Glomerular visceral epithelial cell (primary cell): Measurements from ENCODE around the gene ZNF366.

Experiments
- DNase-seq: peaks from one replicate; pipeline ENCODE4 v3.0.0-alpha.2; 2016; ENCODE audit errors: extremely low spot score

ZNF366 gene

GRCh38 chr5:72465066-72465465 is 42.1 kb downstream of the ZNF366 start:
- no peak for DNase-seq

- DNase-seq = no peak
Measured at GRCh38 chr5:72464071-72464470, 43.1 kb downstream of the ZNF366 start.

- DNase-seq = no peak
Measured at GRCh38 chr5:72463449-72464052, 43.7 kb downstream of the ZNF366 start.

DNA sequence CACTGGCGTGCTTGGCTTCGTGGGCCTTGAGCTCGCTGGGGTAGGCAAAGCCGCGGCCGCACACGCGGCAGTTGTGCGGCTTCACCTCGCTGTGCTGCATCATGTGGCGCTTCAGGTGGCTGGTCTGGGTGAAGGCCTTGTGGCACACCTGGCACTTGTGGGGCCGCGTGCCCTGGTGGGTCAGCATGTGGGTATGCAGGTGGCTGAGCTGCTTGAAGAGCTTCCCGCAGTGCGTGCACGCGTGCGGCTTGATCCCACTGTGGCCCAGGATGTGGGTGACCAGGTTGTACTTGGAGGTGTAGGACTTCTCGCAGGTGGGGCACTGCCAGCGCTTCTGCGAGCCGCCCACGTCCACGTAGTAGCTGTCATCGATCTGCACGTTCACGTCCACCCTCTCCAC is 46.8 kb downstream of the ZNF366 start:
- no peak for DNase-seq

DNA sequence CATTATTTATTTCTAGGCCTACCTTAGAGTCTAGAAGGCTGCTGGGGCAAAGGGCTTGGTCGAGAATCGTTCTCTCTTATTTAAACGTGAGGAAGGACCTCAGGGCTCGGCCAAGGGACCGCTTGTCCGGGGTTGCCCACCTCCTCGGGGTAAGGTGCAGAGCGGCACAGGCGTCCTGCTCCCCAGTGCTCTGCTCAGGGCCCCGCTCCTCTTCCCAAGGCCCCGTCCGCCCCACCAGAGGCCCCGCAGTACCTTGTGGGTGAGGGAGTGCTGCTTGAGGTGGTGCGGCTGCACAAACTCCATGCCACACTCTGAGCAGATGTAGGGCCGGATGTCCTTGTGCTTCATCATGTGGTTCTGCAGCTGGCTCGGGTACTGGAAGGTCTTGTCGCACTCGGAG is 47.3 kb downstream of the ZNF366 start:
- no peak for DNase-seq

DNA sequence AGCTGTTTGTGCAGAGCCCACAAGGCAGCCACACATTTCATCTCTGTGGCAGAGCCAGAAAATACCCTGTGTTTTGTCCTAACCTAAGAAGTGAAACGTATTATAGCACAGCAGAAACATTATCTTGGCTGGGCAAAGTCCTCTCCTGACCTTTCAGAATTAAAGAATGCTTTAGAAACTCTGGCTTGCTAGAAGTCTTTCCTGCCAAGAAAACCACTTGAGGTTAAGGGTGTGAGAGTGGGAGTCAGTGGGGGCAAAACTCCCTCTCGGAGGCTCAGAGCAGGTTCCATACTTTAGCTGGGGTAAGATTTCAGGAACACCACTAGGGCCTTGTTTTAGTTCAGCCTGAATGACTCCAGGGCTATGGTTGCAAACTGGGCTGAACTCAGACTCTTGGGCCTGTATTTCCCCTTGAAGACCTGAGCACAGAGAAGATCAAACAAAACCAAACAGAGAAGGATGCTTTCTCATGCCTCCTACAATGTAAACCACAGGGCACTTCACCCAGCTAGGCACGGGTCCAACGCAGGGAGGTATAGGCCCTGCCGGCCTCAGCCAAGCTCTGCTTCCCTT is 48.0 kb downstream of the ZNF366 start:
- peak; percentile 12 for DNase-seq

GRCh38 chr5:72458407-72458806 is 48.8 kb downstream of the ZNF366 start:
- no peak for DNase-seq

DNA sequence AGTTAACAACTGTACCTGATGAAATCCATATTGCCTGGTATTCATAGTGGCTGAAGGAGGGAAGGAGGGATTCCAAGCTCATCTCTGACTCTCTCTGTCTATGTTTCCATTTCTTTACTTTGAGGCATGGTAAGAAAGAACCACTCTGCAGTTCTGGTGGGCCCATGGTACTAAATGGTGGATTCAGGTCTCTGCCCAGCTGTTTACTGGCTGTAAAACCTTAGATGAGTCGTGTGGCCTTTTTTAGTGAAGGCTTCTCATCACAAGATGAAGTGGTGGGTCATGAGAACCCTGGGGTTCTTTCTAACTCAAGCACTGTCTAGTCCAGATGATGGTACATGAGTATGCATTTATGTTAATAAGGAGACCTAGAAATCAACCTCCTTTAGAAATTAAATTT is 49.7 kb downstream of the ZNF366 start:
- DNase-seq = no peak

DNA sequence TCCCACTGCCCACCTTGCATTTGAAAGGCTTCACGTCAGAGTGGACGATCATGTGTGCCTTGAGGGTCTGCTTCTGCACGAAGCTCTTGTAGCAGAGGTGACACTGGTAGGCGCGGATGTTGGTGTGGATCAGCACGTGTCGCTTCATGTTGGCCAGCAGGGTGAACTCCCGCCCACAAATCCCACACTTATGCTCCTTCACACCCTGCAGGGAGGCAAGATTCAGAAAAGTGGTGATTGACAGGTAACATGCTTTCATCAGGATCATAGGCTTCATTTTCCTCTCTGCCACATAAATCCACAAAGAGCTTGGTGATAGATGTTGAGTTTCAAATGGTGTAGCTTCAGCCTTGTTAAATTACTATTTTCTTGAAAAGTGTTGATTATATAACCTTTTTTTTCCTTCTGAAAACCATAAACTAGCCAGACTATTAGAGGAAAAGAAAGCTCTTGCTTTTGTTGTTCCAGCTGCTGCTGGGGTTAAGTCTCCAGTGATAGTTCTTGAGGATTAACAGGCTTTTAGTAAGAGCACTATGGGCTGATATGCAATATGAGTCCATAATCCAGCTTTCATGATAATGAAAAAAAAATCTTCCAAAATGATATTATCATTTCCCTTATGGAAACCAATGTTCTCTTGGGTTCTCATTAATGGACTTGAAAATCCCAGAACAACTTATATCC is 50.7 kb downstream of the ZNF366 start:
- no peak for DNase-seq

- DNase-seq = no peak
Measured at GRCh38 chr5:72455476-72455875, 51.7 kb downstream of the ZNF366 start.

GRCh38 chr5:72454996-72455395 is 52.2 kb downstream of the ZNF366 start:
- no peak for DNase-seq

DNA sequence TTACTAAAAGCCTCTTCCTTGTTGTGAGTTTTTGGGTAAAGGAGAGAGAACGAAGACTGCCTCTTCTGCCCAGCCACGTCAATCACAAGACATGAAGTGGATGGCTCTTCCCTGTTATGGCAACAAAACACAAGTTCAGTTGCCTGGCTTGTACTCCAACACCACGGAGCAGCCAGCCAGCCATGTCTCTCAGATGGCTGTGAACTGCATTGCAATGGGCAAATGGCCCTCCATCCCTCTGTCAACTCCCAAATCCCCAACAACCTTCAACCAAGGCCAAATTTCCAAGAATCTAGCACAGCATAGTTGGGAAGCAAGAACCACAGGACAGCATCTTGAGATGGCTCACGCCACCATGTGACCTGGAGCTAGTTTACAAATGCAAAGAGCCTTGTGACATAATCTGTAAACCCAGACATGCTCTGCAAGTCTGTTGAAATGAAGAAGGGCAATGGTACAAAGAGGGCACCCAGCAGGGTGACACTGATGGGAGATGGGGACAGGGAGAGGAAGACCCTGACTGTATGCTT is 53.9 kb downstream of the ZNF366 start:
- no peak for DNase-seq

GRCh38 chr5:72452515-72453245 is 54.5 kb downstream of the ZNF366 start:
- DNase-seq = peak; percentile 70

DNA sequence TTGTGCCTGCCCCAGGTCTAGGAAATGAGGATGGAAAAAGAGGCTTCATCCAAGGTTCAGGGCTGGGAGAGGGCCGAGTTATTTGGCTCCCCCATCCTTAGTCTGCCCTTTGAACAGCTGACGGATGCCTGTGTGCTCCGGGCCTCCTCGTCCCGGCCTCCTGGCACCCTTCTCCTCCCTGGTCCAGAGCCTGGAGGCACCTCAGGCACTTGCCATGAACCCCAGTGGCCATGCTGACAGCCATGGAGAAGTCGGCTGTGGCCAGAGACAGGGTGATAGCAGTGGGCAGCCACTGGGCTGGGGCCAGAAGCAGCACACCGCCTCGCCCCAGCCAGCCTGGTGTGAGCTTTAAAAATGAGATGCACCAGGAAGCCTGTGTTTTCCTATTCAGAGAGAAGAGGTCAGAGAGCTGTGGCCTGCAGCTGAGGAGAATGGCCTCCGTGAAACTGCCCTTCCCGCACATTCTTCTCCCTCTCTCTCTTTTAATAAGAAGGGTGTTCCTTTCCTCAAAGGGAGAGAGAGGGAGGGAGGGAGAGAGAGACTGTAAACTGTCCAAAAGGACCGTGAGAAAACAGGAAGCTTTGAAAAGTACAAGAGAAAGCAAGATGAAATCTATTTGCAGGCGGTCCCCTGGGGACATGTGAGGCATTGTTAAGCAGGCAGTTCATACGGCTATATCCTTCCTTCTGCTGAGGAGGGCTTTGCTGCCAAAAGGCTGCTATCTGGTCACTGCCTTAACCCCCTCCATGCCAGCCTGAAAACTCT is 55.3 kb downstream of the ZNF366 start:
- peak; percentile 15 for DNase-seq

DNA sequence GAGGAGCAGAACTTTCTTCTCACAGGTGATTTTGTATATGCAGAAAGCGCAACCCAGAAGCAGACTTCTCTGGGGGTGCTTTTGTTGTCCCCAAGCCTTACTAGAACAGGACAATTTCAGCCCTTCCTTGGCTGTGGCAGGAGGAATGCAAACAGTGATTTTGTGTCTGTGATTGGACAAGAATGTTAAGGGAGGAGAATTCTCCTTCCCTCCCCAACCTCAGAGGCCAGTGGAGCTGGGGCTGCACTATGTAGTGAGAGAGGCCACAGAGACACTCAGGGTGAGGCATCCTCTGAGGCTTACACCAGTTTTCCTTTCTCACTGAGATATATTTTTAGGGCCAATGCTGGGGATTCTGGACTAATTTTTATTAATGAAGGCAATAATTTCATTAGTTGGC is 58.8 kb downstream of the ZNF366 start:
- no peak for DNase-seq

GRCh38 chr5:72447751-72448150 is 59.5 kb downstream of the ZNF366 start:
- no peak for DNase-seq

- DNase-seq = no peak
Measured at GRCh38 chr5:72445969-72446368, 61.2 kb downstream of the ZNF366 start.

- no peak for DNase-seq
Measured at GRCh38 chr5:72443883-72444282, 63.3 kb downstream of the ZNF366 start.

- peak; percentile 78 for DNase-seq
Measured at GRCh38 chr5:72441862-72442540, 65.2 kb downstream of the ZNF366 start.

- no peak for DNase-seq
Measured at GRCh38 chr5:72441094-72441723, 66.0 kb downstream of the ZNF366 start.

DNA sequence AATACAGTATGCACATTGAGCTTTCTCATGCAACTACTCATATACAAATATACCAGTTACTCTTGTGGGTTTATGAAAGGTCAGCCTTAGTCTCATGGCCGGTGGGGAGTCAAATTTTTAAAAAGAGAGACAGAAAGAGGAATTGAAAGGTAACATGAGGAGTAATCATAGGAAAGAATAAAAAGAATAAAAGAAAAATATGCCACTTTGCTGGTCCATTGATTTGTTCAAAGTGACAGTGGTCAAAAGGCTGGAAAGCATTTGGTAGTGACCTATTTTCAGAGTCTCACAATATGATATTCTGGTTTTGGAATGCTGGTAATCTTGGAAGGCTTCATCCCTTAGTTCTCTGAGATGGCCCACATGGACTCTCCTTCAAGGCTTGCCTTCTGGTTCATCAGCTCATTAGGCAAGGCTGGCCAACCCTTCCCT is 67.0 kb downstream of the ZNF366 start:
- DNase-seq = no peak
